ENCODE data around the gene RAD51B. TPM values are rescaled to one million over a fixed set of nuclear protein-coding genes. Genes with fewer than 3 reads are reported as not detected.

Gene RAD51B
- total and polyA plus RNA-seq, 2 experiments from 2014 or later, result 11.7 to 17.8 TPM

- Histone ChIP-seq H3K9me3 (ENCODE audit: low read depth) (no peaks in the 10 kb centered on the region), H3K4me1 (ENCODE audit: low read depth) (peaks cover 75% of the 10 kb centered on the region), H3K4me3 (no peak overlapping the region), H3K36me3 (no peaks in the 10 kb centered on the region), H3K27me3 (no peaks in the 10 kb centered on the region), H3K27ac (no peak overlapping the region)
- TF ChIP-seq CTCF (IDR thresholded peaks at IDR 0.05; ENCODE audit: low read depth, low read length), result no peak
- no peak for DNase-seq (ENCODE audit: low read depth in 1 of 2, low spot score in 1 of 2)
Measured at GRCh38 chr14:68756734-68757133, 937.2 kb downstream of the RAD51B start.

- Histone ChIP-seq H3K27ac (no peak overlapping the region), H3K4me1 (ENCODE audit: low read depth) (peaks cover 73% of the 10 kb centered on the region), H3K4me3 (no peak overlapping the region), H3K9me3 (ENCODE audit: low read depth) (no peaks in the 10 kb centered on the region), H3K36me3 (no peaks in the 10 kb centered on the region), H3K27me3 (no peaks in the 10 kb centered on the region)
- DNase-seq (ENCODE audit: low read depth in 1 of 2, low spot score in 1 of 2), result no peak
- no peak for TF ChIP-seq CTCF (IDR thresholded peaks at IDR 0.05; ENCODE audit: low read depth, low read length)
Measured at GRCh38 chr14:68757618-68758081, 938.1 kb downstream of the RAD51B start.

GRCh38 chr14:68758301-68758700, 938.7 kb downstream of the RAD51B start:
- no peaks in the 10 kb centered on the region for H3K9me3 ChIP-seq (ENCODE audit: low read depth)
- no peak overlapping the region for H3K4me3 ChIP-seq
- no peak for TF ChIP-seq CTCF (IDR thresholded peaks at IDR 0.05; ENCODE audit: low read depth, low read length)
- no peak for DNase-seq (ENCODE audit: low read depth in 1 of 2, low spot score in 1 of 2)
- peaks cover 73% of the 10 kb centered on the region for H3K4me1 ChIP-seq (ENCODE audit: low read depth)
- H3K27ac ChIP-seq, result no peak overlapping the region
- no peaks in the 10 kb centered on the region for H3K36me3 ChIP-seq
- no peaks in the 10 kb centered on the region for H3K27me3 ChIP-seq

- TF ChIP-seq CTCF (IDR thresholded peaks at IDR 0.05; ENCODE audit: low read depth, low read length), result no peak
- Histone ChIP-seq H3K27ac (no peak overlapping the region), H3K9me3 (ENCODE audit: low read depth) (no peaks in the 10 kb centered on the region), H3K36me3 (no peaks in the 10 kb centered on the region), H3K27me3 (no peaks in the 10 kb centered on the region), H3K4me1 (ENCODE audit: low read depth) (peaks cover 78% of the 10 kb centered on the region), H3K4me3 (no peak overlapping the region)
- no peak for DNase-seq (ENCODE audit: low read depth in 1 of 2, low spot score in 1 of 2)
Measured at GRCh38 chr14:68759017-68759560, 939.5 kb downstream of the RAD51B start.

GRCh38 chr14:68759937-68760336, 940.4 kb downstream of the RAD51B start:
- Histone ChIP-seq H3K27me3 (no peaks in the 10 kb centered on the region), H3K36me3 (no peaks in the 10 kb centered on the region), H3K9me3 (ENCODE audit: low read depth) (no peaks in the 10 kb centered on the region), H3K27ac (no peak overlapping the region), H3K4me1 (ENCODE audit: low read depth) (peaks cover 75% of the 10 kb centered on the region), H3K4me3 (no peak overlapping the region)
- no peak for TF ChIP-seq CTCF (IDR thresholded peaks at IDR 0.05; ENCODE audit: low read depth, low read length)
- DNase-seq (ENCODE audit: low read depth in 1 of 2, low spot score in 1 of 2), result no peak
